GM19099 (cell line): ENCODE measurements around the gene CES3.

Experiments used
- POLR2A ChIP-seq: IDR thresholded peaks from 3 replicates; pipeline ENCODE4 v1.6.1; 2011; ENCODE audit warnings: low read depth; ENCODE audit not compliant: insufficient read length; ENCODE audit errors: extremely low read depth

Gene CES3

GRCh38 chr16:66961065-66961744 lies at the start of gene CES3:
Gene CES3, plus strand, starts transcription at chr16:66961266. Its CDS starts 42 bp downstream, at chr16:66961308.
- no peak for TF ChIP-seq POLR2A

GRCh38 chr16:66911801-66912200 lies 49.3 kb upstream of the CES3 start:
- no peak for TF ChIP-seq POLR2A

- TF ChIP-seq POLR2A = no peak
Observed at GRCh38 chr16:66913081-66913480, 48.0 kb upstream of the CES3 start.

GRCh38 chr16:66913711-66914110 lies 47.4 kb upstream of the CES3 start:
- no peak for TF ChIP-seq POLR2A

- TF ChIP-seq POLR2A = no peak
Observed at GRCh38 chr16:66914541-66914940, 46.5 kb upstream of the CES3 start.

GRCh38 chr16:66915041-66915440 lies 46.0 kb upstream of the CES3 start:
- TF ChIP-seq POLR2A = no peak

GRCh38 chr16:66916518-66916917 lies 44.5 kb upstream of the CES3 start:
- TF ChIP-seq POLR2A = no peak

GRCh38 chr16:66917741-66918140 lies 43.3 kb upstream of the CES3 start:
- TF ChIP-seq POLR2A = no peak

GRCh38 chr16:66918355-66918754 lies 42.7 kb upstream of the CES3 start:
- no peak for TF ChIP-seq POLR2A

- TF ChIP-seq POLR2A = no peak
Observed at GRCh38 chr16:66918803-66919568, 42.1 kb upstream of the CES3 start, which contains the start of gene CDH16. Gene CDH16, minus strand, starts transcription at chr16:66918885. Its CDS starts 820 bp downstream, at chr16:66918065.

GRCh38 chr16:66919569-66920298 lies 41.3 kb upstream of the CES3 start:
- no peak for TF ChIP-seq POLR2A

- no peak for TF ChIP-seq POLR2A
Observed at GRCh38 chr16:66920299-66920590, 40.8 kb upstream of the CES3 start.

GRCh38 chr16:66920924-66921680 lies 40.0 kb upstream of the CES3 start:
- TF ChIP-seq POLR2A = no peak

GRCh38 chr16:66921729-66922450 lies 39.2 kb upstream of the CES3 start:
- TF ChIP-seq POLR2A = no peak
